Measurements from ENCODE around the gene TTC21B.

DNA sequence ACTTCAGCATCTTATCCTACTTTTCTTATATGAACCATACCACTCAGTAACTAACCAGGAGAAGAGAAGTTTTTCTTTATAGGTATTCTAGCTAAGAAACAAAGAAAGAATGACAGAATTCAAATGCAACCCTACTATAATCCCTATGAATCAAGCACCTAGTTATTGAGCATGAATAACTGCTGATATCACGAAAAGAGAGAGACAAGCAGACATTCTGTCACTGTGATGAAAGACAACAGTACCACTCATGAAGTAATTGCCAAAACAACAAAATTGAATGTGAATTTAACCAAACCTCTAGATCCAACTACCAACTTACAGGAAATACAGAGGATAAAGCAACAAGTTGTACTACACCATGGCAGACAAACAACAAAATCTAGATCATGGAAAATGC, 15.3 kb downstream of the TTC21B start:
- TF ChIP-seq JUND (IDR thresholded peaks at IDR 0.05; ENCODE audit: low read depth, low read length) = no peak
- TF ChIP-seq, protein P1, sequence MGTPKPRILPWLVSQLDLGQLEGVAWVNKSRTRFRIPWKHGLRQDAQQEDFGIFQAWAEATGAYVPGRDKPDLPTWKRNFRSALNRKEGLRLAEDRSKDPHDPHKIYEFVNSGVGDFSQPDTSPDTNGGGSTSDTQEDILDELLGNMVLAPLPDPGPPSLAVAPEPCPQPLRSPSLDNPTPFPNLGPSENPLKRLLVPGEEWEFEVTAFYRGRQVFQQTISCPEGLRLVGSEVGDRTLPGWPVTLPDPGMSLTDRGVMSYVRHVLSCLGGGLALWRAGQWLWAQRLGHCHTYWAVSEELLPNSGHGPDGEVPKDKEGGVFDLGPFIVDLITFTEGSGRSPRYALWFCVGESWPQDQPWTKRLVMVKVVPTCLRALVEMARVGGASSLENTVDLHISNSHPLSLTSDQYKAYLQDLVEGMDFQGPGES (IDR thresholded peaks at IDR 0.05) = no peak
- no peak for TF ChIP-seq ZNF274 (IDR thresholded peaks at IDR 0.05; ENCODE audit: insufficient read depth, insufficient read length)
- TF ChIP-seq, protein P2, sequence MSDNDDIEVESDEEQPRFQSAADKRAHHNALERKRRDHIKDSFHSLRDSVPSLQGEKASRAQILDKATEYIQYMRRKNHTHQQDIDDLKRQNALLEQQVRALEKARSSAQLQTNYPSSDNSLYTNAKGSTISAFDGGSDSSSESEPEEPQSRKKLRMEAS (IDR thresholded peaks at IDR 0.05; ENCODE audit: low read depth, low read length) = no peak
- no peak for TF ChIP-seq RELA (IDR thresholded peaks at IDR 0.05; ENCODE audit: borderline replicate concordance, partially characterized antibody)
- TF ChIP-seq BRCA1 (IDR thresholded peaks at IDR 0.05; ENCODE audit: low read depth, low read length) = no peak
- TF ChIP-seq CTCF (IDR thresholded peaks at IDR 0.05 in 2 of 3, conservative IDR thresholded peaks at IDR 0.05 in 1 of 3; ENCODE audit: control insufficient read depth in 2 of 3, extremely low read depth in 1 of 3, insufficient read depth in 1 of 3, low read depth in 3 of 3, low read length in 3 of 3) = no peak
- no peak for TF ChIP-seq GABPA (IDR thresholded peaks at IDR 0.05; ENCODE audit: low read depth)
- TF ChIP-seq MTA2 (IDR thresholded peaks at IDR 0.05; ENCODE audit: low read depth) = no peak
- TF ChIP-seq IRF5 (IDR thresholded peaks at IDR 0.05; ENCODE audit: borderline replicate concordance) = no peak
- no peak for TF ChIP-seq RAD21 (IDR thresholded peaks at IDR 0.05; ENCODE audit: insufficient read depth, low read depth, low read length)

Measured in GM12878 (cell line).